Erythroblast (primary cell): ENCODE results near the gene PHC2.
"Not testable (repeated sequence)": the region's sequence is repeated elsewhere in the genome, so short reads cannot be mapped to it uniquely, and the experiment has no call there.

Experiments used
- DNase-seq, 2 experiments: peaks; one replicate each; lab custom pipeline; 2025; lab: John Stamatoyannopoulos, UW
- GATA1 ChIP-seq: IDR thresholded peaks from 2 replicates; pipeline ENCODE4 v1.6.1; 2011; ENCODE audit warnings: low read depth, mild to moderate bottlenecking, control low read depth, low read length, moderate library complexity
- POLR2A ChIP-seq: IDR thresholded peaks from 2 replicates; pipeline ENCODE4 v1.6.1; 2011; ENCODE audit warnings: mild to moderate bottlenecking, low read length

The PHC2 gene

GRCh38 chr1:33322109-33322508 lies 108.8 kb downstream of the PHC2 start:
- TF ChIP-seq POLR2A: no peak
- no peak for TF ChIP-seq GATA1
- DNase-seq: no peak

- TF ChIP-seq GATA1 (no peak), POLR2A (no peak)
- no peak for DNase-seq
These were observed 109.7 kb downstream of the PHC2 start for GRCh38 chr1:33321178-33321577.

GRCh38 chr1:33320619-33321165 lies 110.2 kb downstream of the PHC2 start, which contains the start of gene A3GALT2:
A3GALT2 (minus strand) TSS chr1:33321098; CDS start chr1:33321098, 0 bp downstream.
- TF ChIP-seq GATA1 (no peak), POLR2A (no peak)
- DNase-seq: no peak

GRCh38 chr1:33319949-33320618 lies 110.8 kb downstream of the PHC2 start:
- TF ChIP-seq POLR2A (no peak), GATA1 (no peak)
- no peak for DNase-seq

GRCh38 chr1:33319186-33319948 lies 111.5 kb downstream of the PHC2 start:
- no peak for DNase-seq
- no peak for TF ChIP-seq GATA1
- no peak for TF ChIP-seq POLR2A

- no peak for TF ChIP-seq POLR2A
- no peak for TF ChIP-seq GATA1
- no peak for DNase-seq
These were observed 112.9 kb downstream of the PHC2 start for GRCh38 chr1:33317946-33318345.

- no peak for TF ChIP-seq GATA1
- TF ChIP-seq POLR2A: no peak
- no peak for DNase-seq
These were observed 113.5 kb downstream of the PHC2 start for GRCh38 chr1:33317354-33317753.

- TF ChIP-seq GATA1: no peak
- TF ChIP-seq POLR2A: no peak
- DNase-seq: no peak
These were observed 114.3 kb downstream of the PHC2 start for GRCh38 chr1:33316601-33317000.

- TF ChIP-seq POLR2A (no peak), GATA1 (no peak)
These were observed 116.5 kb downstream of the PHC2 start for GRCh38 chr1:33314416-33314815.

GRCh38 chr1:33312413-33312749 lies 118.5 kb downstream of the PHC2 start:
- no peak for DNase-seq
- TF ChIP-seq GATA1: no peak

More at GRCh38 chr1:33314416-33314815, 116.5 kb downstream of the PHC2 start:
- DNase-seq: no peak

GRCh38 chr1:33311706-33312412 lies 119.0 kb downstream of the PHC2 start:
- TF ChIP-seq POLR2A: no peak
- no peak for TF ChIP-seq GATA1
- no peak for DNase-seq

GRCh38 chr1:33310702-33311101 lies 120.2 kb downstream of the PHC2 start:
- DNase-seq: no peak
- no peak for TF ChIP-seq GATA1
- TF ChIP-seq POLR2A: no peak

GRCh38 chr1:33309351-33309750 lies 121.5 kb downstream of the PHC2 start:
- DNase-seq: not testable (repeated sequence)

GRCh38 chr1:33307494-33307864 lies 123.4 kb downstream of the PHC2 start:
- TF ChIP-seq POLR2A (no peak), GATA1 (no peak)
- DNase-seq: no peak
